ENCODE measurements around the gene NEDD8.

Gene NEDD8

DNA sequence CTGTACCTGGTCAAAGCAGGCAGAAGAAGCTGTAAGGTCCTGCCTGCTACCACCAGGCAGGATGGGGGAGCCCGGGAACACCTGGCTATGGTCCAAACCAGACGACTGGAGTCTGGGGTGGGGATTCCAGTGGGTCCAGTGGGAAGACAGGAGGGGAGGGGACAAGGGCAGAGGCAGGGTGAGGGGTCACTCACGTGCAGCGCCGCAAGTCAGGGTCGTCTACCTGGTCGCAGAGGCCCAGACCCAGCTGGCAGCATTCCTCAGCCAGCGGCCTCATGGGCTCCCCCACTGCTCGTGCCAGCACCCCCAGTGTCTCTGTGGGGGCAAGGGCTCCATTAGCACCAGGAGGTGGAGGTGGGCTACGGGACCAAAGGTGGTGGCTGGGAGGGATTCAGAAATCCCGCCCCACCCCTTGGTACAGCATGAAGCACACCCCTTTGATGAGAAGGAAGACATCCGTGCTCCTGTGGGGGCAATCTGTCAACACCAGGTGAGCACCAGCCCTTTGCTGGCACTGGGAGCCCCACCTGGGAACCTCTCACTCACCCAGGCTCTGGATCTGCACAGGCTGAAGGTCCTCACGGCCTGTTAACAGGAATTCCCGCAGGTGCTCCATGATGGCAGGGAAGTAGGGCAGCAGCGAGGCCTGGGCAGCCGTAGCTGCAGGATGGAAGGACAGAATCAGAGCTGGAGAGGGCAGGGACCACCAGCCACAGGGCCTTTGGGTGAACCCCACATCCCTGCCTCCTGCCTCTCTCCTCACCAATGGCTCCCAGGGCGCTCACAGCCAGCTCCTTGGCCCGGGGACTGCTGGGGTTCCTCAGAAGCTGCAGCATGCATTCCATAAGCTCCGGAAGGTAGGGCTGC, 47.8 kb downstream of the NEDD8 start:
- Histone ChIP-seq H3F3A (ENCODE audit: low read depth) (no peaks in the 10 kb centered on the region), H3K9ac (ENCODE audit: low read depth, low read length, poor library complexity, severe bottlenecking) (no peak overlapping the region), H3K4me1 (ENCODE audit: insufficient read depth, low read length, poor library complexity, severe bottlenecking) (peaks cover 11% of the 10 kb centered on the region), H4K20me1 (ENCODE audit: insufficient read depth, low read length, poor library complexity, severe bottlenecking) (no peaks in the 10 kb centered on the region), H3K9me2 (replicated peaks; ENCODE audit: low read depth, low read length) (no peaks in the 10 kb centered on the region), H3K36me3 (ENCODE audit: insufficient read depth, low read length) (peaks cover 7% of the 10 kb centered on the region; the same call in 1 of the 2 replicates), H3K9me3 (ENCODE audit: insufficient read depth, low read depth, low read length) (no peaks in the 10 kb centered on the region), H2AFZ (ENCODE audit: low read length) (no peak overlapping the region), H3K79me2 (ENCODE audit: insufficient read depth, low read length) (no peaks in the 10 kb centered on the region), H3K27me3 (ENCODE audit: insufficient read depth, low read length, poor library complexity, severe bottlenecking) (no peaks in the 10 kb centered on the region), H3K4me2 (ENCODE audit: low read depth, low read length, poor library complexity, severe bottlenecking) (no peak overlapping the region), H3K4me3 (ENCODE audit: low read length, poor library complexity, severe bottlenecking) (no peak overlapping the region)
- TF ChIP-seq CTCF (conservative IDR thresholded peaks at IDR 0.05; ENCODE audit: low read length) (no peak), EZH2phosphoT487 (IDR thresholded peaks at IDR 0.05; ENCODE audit: borderline replicate concordance) (no peak)

DNA sequence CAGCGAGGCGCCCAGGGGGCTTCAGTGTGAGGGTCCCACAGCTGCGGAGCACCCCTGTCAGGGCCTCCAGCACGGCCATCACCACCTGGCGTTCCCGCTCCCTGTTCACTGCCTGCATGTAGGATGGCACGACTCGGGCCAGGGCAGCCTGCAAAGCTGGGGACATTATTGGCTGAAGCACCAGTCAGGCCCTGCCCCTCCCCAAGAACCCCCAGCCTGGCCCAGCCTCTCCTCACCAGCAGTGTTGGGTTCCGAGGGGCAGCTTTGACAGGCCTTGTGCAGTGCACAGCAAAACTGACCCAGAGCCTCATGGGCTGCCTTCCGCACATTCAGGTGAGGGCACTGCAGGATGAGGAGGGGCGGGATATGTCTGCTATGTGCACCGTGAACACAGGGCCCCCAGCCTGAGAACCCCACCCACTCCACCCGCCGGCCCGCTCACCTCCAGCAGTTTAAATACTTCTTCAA, 49.1 kb downstream of the NEDD8 start:
- Histone ChIP-seq H3K9me2 (replicated peaks; ENCODE audit: low read depth, low read length) (no peaks in the 10 kb centered on the region), H3K27me3 (ENCODE audit: insufficient read depth, low read length, poor library complexity, severe bottlenecking) (no peaks in the 10 kb centered on the region), H3K79me2 (ENCODE audit: insufficient read depth, low read length) (no peaks in the 10 kb centered on the region), H3K9ac (ENCODE audit: low read depth, low read length, poor library complexity, severe bottlenecking) (no peak overlapping the region), H3K9me3 (ENCODE audit: insufficient read depth, low read depth, low read length) (no peaks in the 10 kb centered on the region), H3K4me1 (ENCODE audit: insufficient read depth, low read length, poor library complexity, severe bottlenecking) (peaks cover 6% of the 10 kb centered on the region), H4K20me1 (ENCODE audit: insufficient read depth, low read length, poor library complexity, severe bottlenecking) (no peaks in the 10 kb centered on the region), H3K4me2 (ENCODE audit: low read depth, low read length, poor library complexity, severe bottlenecking) (no peak overlapping the region), H2AFZ (ENCODE audit: low read length) (no peak overlapping the region), H3F3A (ENCODE audit: low read depth) (no peaks in the 10 kb centered on the region), H3K36me3 (ENCODE audit: insufficient read depth, low read length) (peaks cover 7% of the 10 kb centered on the region; the same call in 1 of the 2 replicates), H3K4me3 (ENCODE audit: low read length, poor library complexity, severe bottlenecking) (no peak overlapping the region)
- no peak for TF ChIP-seq CTCF (conservative IDR thresholded peaks at IDR 0.05; ENCODE audit: low read length)
- TF ChIP-seq EZH2phosphoT487 (IDR thresholded peaks at IDR 0.05; ENCODE audit: borderline replicate concordance), result no peak

GRCh38 chr14:24182110-24182882, 49.9 kb downstream of the NEDD8 start:
- Histone ChIP-seq H3K36me3 (ENCODE audit: insufficient read depth, low read length) (peaks cover 7% of the 10 kb centered on the region; the same call in 1 of the 2 replicates), H3K4me3 (ENCODE audit: low read length, poor library complexity, severe bottlenecking) (no peak overlapping the region), H3K27me3 (ENCODE audit: insufficient read depth, low read length, poor library complexity, severe bottlenecking) (no peaks in the 10 kb centered on the region)

More at GRCh38 chr14:24182110-24182882, 49.9 kb downstream of the NEDD8 start:
- Histone ChIP-seq H3K79me2 (ENCODE audit: insufficient read depth, low read length) (no peaks in the 10 kb centered on the region), H3K4me2 (ENCODE audit: low read depth, low read length, poor library complexity, severe bottlenecking) (no peak overlapping the region), H3K9ac (ENCODE audit: low read depth, low read length, poor library complexity, severe bottlenecking) (no peak overlapping the region), H3K9me3 (ENCODE audit: insufficient read depth, low read depth, low read length) (no peaks in the 10 kb centered on the region), H3K4me1 (ENCODE audit: insufficient read depth, low read length, poor library complexity, severe bottlenecking) (no peaks in the 10 kb centered on the region), H3F3A (ENCODE audit: low read depth) (no peaks in the 10 kb centered on the region), H4K20me1 (ENCODE audit: insufficient read depth, low read length, poor library complexity, severe bottlenecking) (no peaks in the 10 kb centered on the region), H3K9me2 (replicated peaks; ENCODE audit: low read depth, low read length) (no peaks in the 10 kb centered on the region), H2AFZ (ENCODE audit: low read length) (no peak overlapping the region)
- TF ChIP-seq CTCF (conservative IDR thresholded peaks at IDR 0.05; ENCODE audit: low read length), result no peak
- TF ChIP-seq EZH2phosphoT487 (IDR thresholded peaks at IDR 0.05; ENCODE audit: borderline replicate concordance), result no peak
